WTC11 (cell line): ENCODE data around the gene NOTUM. TPM values are rescaled to one million over a fixed set of nuclear protein-coding genes. Genes with fewer than 3 reads are reported as not detected.

Source experiments
- AFF4 ChIP-seq: sonication (generic); formaldehyde crosslinking; IDR thresholded peaks from 2 replicates; pipeline ENCODE4 v1.8.1; 2023; ENCODE audit warnings: mild to moderate bottlenecking, missing genetic modification reagents, borderline replicate concordance
- FOXP4 ChIP-seq: sonication (generic); formaldehyde crosslinking; IDR thresholded peaks from 2 replicates; pipeline ENCODE4 v1.8.0; 2022; ENCODE audit warnings: mild to moderate bottlenecking, missing genetic modification reagents
- HMGXB4 ChIP-seq: sonication (generic); formaldehyde crosslinking; IDR thresholded peaks from 2 replicates; pipeline ENCODE4 v1.8.1; 2023; ENCODE audit warnings: mild to moderate bottlenecking, moderate library complexity, missing genetic modification reagents
- MXD4 ChIP-seq: fragments of 250-450 bp; sonication (Bioruptor Pico); IDR thresholded peaks from 2 replicates; pipeline ENCODE4 v1.8.0; 2021; ENCODE audit warnings: mild to moderate bottlenecking, moderate library complexity, borderline replicate concordance
- PREB ChIP-seq: sonication (generic); formaldehyde crosslinking; IDR thresholded peaks from 2 replicates; pipeline ENCODE4 v1.8.1; 2022; ENCODE audit warnings: mild to moderate bottlenecking, missing genetic modification reagents, moderate library complexity, borderline replicate concordance
- STAT6 ChIP-seq: sonication (generic); formaldehyde crosslinking; conservative IDR thresholded peaks from 2 replicates; pipeline ENCODE4 v1.8.1; 2023; ENCODE audit warnings: mild to moderate bottlenecking, low read depth, missing genetic modification reagents, moderate library complexity
- ZNF532 ChIP-seq: fragments of 250-450 bp; sonication (Bioruptor Pico); IDR thresholded peaks from 2 replicates; pipeline ENCODE4 v1.9.0; 2021; ENCODE audit warnings: mild to moderate bottlenecking, borderline replicate concordance
- total RNA-seq: library from RNA; stranded (reverse); gene quantifications from 3 replicates; pipeline ENCODE4 v1.2.3, GENCODE V29; 2021

NOTUM gene
- total RNA-seq, 1 experiment from 2014 or later = 1.7 TPM

- TF ChIP-seq PREB (no peak), STAT6 (CRISPR knock-in tag) (no peak), ZNF532 (no peak), FOXP4 (CRISPR knock-in tag) (0 out of 2 replicates have a peak, but pooled peaks have one; percentile 26), HMGXB4 (CRISPR knock-in tag) (no peak), MXD4 (CRISPR knock-in tag) (no peak), AFF4 (CRISPR knock-in tag) (no peak)
- TF ChIP-seq, all 79 proteins: peak for 8
These were observed 6.8 kb upstream of the NOTUM start (continued) for GRCh38 chr17:81967533-81968395.
